ENCODE results near the gene REP15. TPM values are rescaled to one million over a fixed set of nuclear protein-coding genes. Genes with fewer than 3 reads are reported as not detected.

The REP15 gene
- total and polyA plus RNA-seq, 2 donors (not counting 1 experiment from before 2014, with no cell fraction given) = 0.44 TPM; not detected in 1

DNA sequence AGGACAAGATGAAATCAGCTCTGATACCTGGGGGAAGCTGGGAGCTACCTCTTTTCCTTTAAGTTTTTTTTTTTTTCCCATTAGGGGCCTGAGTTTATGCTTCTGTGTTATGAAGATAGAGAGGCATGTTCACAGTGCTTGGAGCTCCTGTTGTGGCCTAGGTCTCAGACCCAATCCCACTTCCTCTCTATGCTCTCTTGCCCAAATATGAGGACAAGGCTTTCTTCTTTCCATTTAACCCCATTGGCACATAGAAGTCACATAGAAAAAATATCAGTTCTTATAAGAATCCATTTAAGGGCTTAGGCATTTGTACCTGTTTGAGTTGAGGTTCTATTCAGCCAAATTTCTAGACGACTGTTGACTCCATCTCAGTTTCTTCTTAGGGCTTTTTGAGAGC lies 27.0 kb downstream of the REP15 start:
- DNase-seq (no peak), ATAC-seq (ENCODE audit: low read depth) (no peak)
- CTCF ChIA-PET = interaction anchor here (1.2 kb wide), 1 partner anchor 10 kb away, joined by 4 read pairs; no protein-coding TSS in a partner anchor
- WGBS (ENCODE audit: insufficient coverage) = no CpG with 5 or more reads among the region's 1 CpG
- Mint-ChIP-seq H3K27ac (no peak overlapping the region), H3K9me3 (ENCODE audit: insufficient read depth) (no peaks in the 10 kb centered on the region), H3K4me1 (no peaks in the 10 kb centered on the region), H3K4me3 (no peak overlapping the region), H3K27me3 (no peaks in the 10 kb centered on the region)
- Histone ChIP-seq H3K36me3 (replicated peaks in 1 of 2; ENCODE audit: control extremely low read depth in 1 of 2, control insufficient read depth in 1 of 2, extremely low read depth in 1 of 2, insufficient read depth in 2 of 2, low read length in 1 of 2) (peaks cover 14 to 35% of the 10 kb centered on the region in 2 experiments), H3K27me3 (replicated peaks in 1 of 4; ENCODE audit: control extremely low read depth in 1 of 4, control insufficient read depth in 3 of 4, insufficient read depth in 4 of 4, low read length in 3 of 4) (no peaks in the 10 kb centered on the region), H3K4me3 (ENCODE audit: control extremely low read depth in 1 of 5, extremely low read depth in 1 of 5, insufficient read depth in 1 of 5, low read depth in 2 of 5, low read length in 4 of 5) (no peak overlapping the region), H3K4me2 (replicated peaks; ENCODE audit: low read depth, low read length, poor library complexity, severe bottlenecking) (no peak overlapping the region), H4K20me1 (ENCODE audit: control insufficient read depth, insufficient read depth, low read length, poor library complexity, severe bottlenecking) (no peaks in the 10 kb centered on the region), H3K27ac (ENCODE audit: low read length in 2 of 2) (no peak overlapping the region), H2AFZ (ENCODE audit: insufficient read depth, low read depth, low read length, poor library complexity, severe bottlenecking) (no peak overlapping the region), H3K79me2 (ENCODE audit: control insufficient read depth, insufficient read depth, low read length) (no peaks in the 10 kb centered on the region), H3K4me1 (ENCODE audit: control insufficient read depth in 2 of 2, insufficient read depth in 2 of 2, low read length in 2 of 2) (no peaks in the 10 kb centered on the region), H3K9me3 (ENCODE audit: control extremely low read depth in 1 of 3, control insufficient read depth in 2 of 3, insufficient read depth in 1 of 3, low read length in 2 of 3) (no peaks in the 10 kb centered on the region), H3K9ac (ENCODE audit: low read length) (no peak overlapping the region)
- TF ChIP-seq EZH2 (IDR thresholded peaks at IDR 0.05; ENCODE audit: borderline replicate concordance, insufficient read depth, low read depth, low read length, poor library complexity, severe bottlenecking) = no peak
- TF ChIP-seq, protein P1, sequence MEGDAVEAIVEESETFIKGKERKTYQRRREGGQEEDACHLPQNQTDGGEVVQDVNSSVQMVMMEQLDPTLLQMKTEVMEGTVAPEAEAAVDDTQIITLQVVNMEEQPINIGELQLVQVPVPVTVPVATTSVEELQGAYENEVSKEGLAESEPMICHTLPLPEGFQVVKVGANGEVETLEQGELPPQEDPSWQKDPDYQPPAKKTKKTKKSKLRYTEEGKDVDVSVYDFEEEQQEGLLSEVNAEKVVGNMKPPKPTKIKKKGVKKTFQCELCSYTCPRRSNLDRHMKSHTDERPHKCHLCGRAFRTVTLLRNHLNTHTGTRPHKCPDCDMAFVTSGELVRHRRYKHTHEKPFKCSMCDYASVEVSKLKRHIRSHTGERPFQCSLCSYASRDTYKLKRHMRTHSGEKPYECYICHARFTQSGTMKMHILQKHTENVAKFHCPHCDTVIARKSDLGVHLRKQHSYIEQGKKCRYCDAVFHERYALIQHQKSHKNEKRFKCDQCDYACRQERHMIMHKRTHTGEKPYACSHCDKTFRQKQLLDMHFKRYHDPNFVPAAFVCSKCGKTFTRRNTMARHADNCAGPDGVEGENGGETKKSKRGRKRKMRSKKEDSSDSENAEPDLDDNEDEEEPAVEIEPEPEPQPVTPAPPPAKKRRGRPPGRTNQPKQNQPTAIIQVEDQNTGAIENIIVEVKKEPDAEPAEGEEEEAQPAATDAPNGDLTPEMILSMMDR (IDR thresholded peaks at IDR 0.05) = no peak
- POLR2A ChIA-PET = no interaction called here
- intact Hi-C loops (cut with micrococcal nuclease) = no loop called here

DNA sequence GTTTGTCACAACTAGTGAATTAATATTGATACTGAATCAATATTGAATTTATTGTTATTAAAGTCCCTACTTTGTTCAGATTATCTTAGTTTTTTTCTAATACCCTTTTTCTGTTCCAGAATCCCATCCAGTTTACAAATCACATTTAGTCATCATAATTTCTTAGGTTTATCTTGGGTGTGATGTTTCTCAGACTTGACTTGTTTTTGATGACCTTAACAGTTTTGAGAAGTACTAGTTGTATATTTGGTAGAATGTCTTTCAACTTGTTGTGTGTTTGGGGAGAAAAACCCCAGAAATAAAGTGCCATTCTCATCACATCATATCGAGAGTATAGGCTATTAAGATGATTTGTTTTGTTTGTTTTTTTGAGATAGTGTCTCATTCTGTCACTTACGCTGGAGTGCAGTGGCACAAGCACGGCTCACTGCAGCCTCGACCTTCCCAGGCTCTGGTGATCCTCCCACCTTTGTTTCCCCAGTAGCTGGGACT lies 33.9 kb downstream of the REP15 start:
- ChIA-PET CTCF (no interaction called here), POLR2A (no interaction called here)
- H4K20me1 ChIP-seq (ENCODE audit: control insufficient read depth, insufficient read depth, low read length, poor library complexity, severe bottlenecking) = peaks cover 5% of the 10 kb centered on the region
- H3K4me1 ChIP-seq (ENCODE audit: control insufficient read depth in 2 of 2, insufficient read depth in 2 of 2, low read length in 2 of 2) = no peaks in the 10 kb centered on the region
- TF ChIP-seq, protein P1 (IDR thresholded peaks at IDR 0.05) = no peak
- TF ChIP-seq EZH2 (IDR thresholded peaks at IDR 0.05; ENCODE audit: borderline replicate concordance, insufficient read depth, low read depth, low read length, poor library complexity, severe bottlenecking) = no peak
- H3K27ac ChIP-seq (ENCODE audit: low read length in 2 of 2) = no peak overlapping the region
- Mint-ChIP-seq H3K4me3 (no peak overlapping the region), H3K27ac (no peak overlapping the region), H3K27me3 (no peaks in the 10 kb centered on the region), H3K9me3 (ENCODE audit: insufficient read depth) (no peaks in the 10 kb centered on the region), H3K4me1 (no peaks in the 10 kb centered on the region)
- no peak overlapping the region for H3K4me3 ChIP-seq (ENCODE audit: control extremely low read depth in 1 of 5, extremely low read depth in 1 of 5, insufficient read depth in 1 of 5, low read depth in 2 of 5, low read length in 4 of 5)
- intact Hi-C loops (cut with micrococcal nuclease) = no loop called here
- WGBS (ENCODE audit: insufficient coverage) = 100% methylated on average over 3 of the region's 4 CpGs
- no peaks in the 10 kb centered on the region for H3K9me3 ChIP-seq (ENCODE audit: control extremely low read depth in 1 of 3, control insufficient read depth in 2 of 3, insufficient read depth in 1 of 3, low read length in 2 of 3)
- no peak overlapping the region for H2AFZ ChIP-seq (ENCODE audit: insufficient read depth, low read depth, low read length, poor library complexity, severe bottlenecking)
- H3K27me3 ChIP-seq (replicated peaks in 1 of 4; ENCODE audit: control extremely low read depth in 1 of 4, control insufficient read depth in 3 of 4, insufficient read depth in 4 of 4, low read length in 3 of 4) = no peaks in the 10 kb centered on the region
- H3K4me2 ChIP-seq (replicated peaks; ENCODE audit: low read depth, low read length, poor library complexity, severe bottlenecking) = no peak overlapping the region
- ATAC-seq (ENCODE audit: low read depth) (no peak), DNase-seq (no peak)
- no peaks in the 10 kb centered on the region for H3K79me2 ChIP-seq (ENCODE audit: control insufficient read depth, insufficient read depth, low read length)
- H3K36me3 ChIP-seq (replicated peaks in 1 of 2; ENCODE audit: control extremely low read depth in 1 of 2, control insufficient read depth in 1 of 2, extremely low read depth in 1 of 2, insufficient read depth in 2 of 2, low read length in 1 of 2) = peaks cover 6 to 25% of the 10 kb centered on the region in 2 experiments
- H3K9ac ChIP-seq (ENCODE audit: low read length) = no peak overlapping the region

All from B cell (primary cell).